T47D (cell line): Measurements from ENCODE around the gene RGS19.

Experiments
- DNase-seq, 2 experiments: peaks; one replicate each; pipeline versions ENCODE4 v3.0.0 to v3.0.0-alpha.2; 2011 to 2012; ENCODE audit warnings: low read depth in 1 of 2, low spot score in 1 of 2
- JUND ChIP-seq: IDR thresholded peaks from 2 replicates; pipeline ENCODE4 v1.6.1; 2012; ENCODE audit warnings: low read depth
- in situ Hi-C: cut with HindIII; loops from 2 replicates; pipeline ENCODE4 v1.10.0; 2016; ENCODE audit warnings: low sequenced_read_pairs, low pct_unique_long_range_greater_than_20kb

The RGS19 gene

GRCh38 chr20:64082820-64083377 lies 3.6 kb upstream of the RGS19 start:
- in situ Hi-C loops = no loop called here
- no peak for DNase-seq
- TF ChIP-seq JUND = no peak

GRCh38 chr20:64082126-64082731 lies 2.9 kb upstream of the RGS19 start:
- DNase-seq = no peak
- no peak for TF ChIP-seq JUND
- in situ Hi-C loops = no loop called here

- TF ChIP-seq JUND = no peak
- no peak for DNase-seq
- in situ Hi-C loops = no loop called here
Observed at GRCh38 chr20:64081624-64081964, 2.3 kb upstream of the RGS19 start.

GRCh38 chr20:64080813-64081623 lies 1.7 kb upstream of the RGS19 start:
- in situ Hi-C loops = no loop called here
- no peak for DNase-seq
- TF ChIP-seq JUND = no peak

- DNase-seq = no peak
Observed at GRCh38 chr20:64080013-64080812, 895 bp upstream of the RGS19 start, which contains the start of gene OPRL1. Gene OPRL1 (plus strand): TSS chr20:64080082. CDS start chr20:64092721, 12,639 bp downstream.

GRCh38 chr20:64078934-64079272 lies 415 bp downstream of the RGS19 start:
- in situ Hi-C loops = no loop called here
- TF ChIP-seq JUND = no peak
- no peak for DNase-seq

More at GRCh38 chr20:64080013-64080812, 895 bp upstream of the RGS19 start, which contains the start of gene OPRL1:
- no peak for TF ChIP-seq JUND
- in situ Hi-C loops = no loop called here

- in situ Hi-C loops = no loop called here
- no peak for DNase-seq
- TF ChIP-seq JUND = no peak
Observed at GRCh38 chr20:64077876-64078551, 1.3 kb downstream of the RGS19 start.

GRCh38 chr20:64077541-64077875 lies 1.8 kb downstream of the RGS19 start:
- in situ Hi-C loops = no loop called here
- DNase-seq = no peak
- TF ChIP-seq JUND = no peak

GRCh38 chr20:64077094-64077493 lies 2.2 kb downstream of the RGS19 start:
- in situ Hi-C loops = no loop called here
- TF ChIP-seq JUND = no peak

GRCh38 chr20:64076061-64076997 lies 3.0 kb downstream of the RGS19 start:
- no peak for DNase-seq
- TF ChIP-seq JUND = no peak
- in situ Hi-C loops = no loop called here

More at GRCh38 chr20:64077094-64077493, 2.2 kb downstream of the RGS19 start:
- DNase-seq = no peak

GRCh38 chr20:64075556-64075955 lies 3.8 kb downstream of the RGS19 start:
- in situ Hi-C loops = no loop called here
- no peak for TF ChIP-seq JUND

GRCh38 chr20:64074963-64075362 lies 4.4 kb downstream of the RGS19 start:
- no peak for TF ChIP-seq JUND
- DNase-seq = no peak
- in situ Hi-C loops = no loop called here

More at GRCh38 chr20:64075556-64075955, 3.8 kb downstream of the RGS19 start:
- DNase-seq = no peak
